ENCODE measurements around the gene IL5RA. TPM values are rescaled to one million over a fixed set of nuclear protein-coding genes. Genes with fewer than 3 reads are reported as not detected.

Gene IL5RA
- total RNA-seq, 5 donors from 2014 or later (not counting 1 experiment from before 2014, with no cell fraction given): 0.43 to 5.0 (median 0.73) TPM

DNA sequence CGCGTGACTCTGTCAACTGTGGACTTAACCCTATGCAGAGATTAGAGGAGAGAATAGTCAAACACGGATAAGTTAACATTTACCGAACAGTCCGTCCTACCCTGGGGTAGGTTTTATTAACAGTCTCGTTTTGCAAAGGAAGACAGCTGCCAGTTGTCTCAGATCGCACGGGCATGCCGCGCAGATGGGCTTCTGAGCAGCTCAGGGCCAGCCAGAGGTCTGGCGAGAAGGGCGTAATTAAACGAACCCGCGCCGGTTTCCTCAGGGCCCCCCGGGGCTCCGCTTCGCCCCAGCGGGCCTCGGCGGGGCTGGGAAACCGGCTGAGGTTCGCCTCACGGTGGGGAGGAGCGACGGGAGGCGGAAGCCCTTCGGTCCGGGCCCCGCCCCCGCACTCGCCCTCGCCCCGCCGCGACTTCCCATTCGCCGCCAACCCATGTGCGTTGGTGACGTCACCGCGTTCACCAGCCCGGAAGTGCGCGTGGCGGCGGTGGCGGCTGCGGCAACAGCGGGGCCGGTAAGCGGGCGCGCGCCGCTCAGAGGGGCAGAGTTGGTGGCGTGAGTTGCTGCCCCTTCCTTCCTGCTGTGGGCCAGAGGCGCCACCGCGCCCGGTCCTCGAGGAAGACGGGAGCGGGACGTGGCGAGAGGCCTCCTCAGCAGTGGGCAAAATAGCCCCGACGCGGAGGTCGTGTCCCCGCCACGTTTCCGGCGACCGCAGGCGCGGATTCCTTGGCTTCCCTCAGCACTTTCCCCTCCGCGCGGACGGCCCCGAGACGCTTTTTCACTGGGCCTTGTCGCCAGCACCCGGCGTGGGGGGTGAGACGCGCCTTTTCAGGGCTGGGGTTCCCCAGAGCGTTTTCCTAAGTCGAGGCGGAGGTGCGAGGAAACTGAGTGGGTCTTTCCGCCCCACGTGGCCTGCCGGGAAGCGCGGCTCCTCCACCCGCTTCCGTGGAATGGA lies 16.6 kb upstream of the IL5RA start, which contains the start of gene TRNT1:
TSS of gene TRNT1 (plus strand) at position 464 of the 955 bp plus-strand sequence. CDS start 2,101 bp downstream, outside the sequence.
- CTCF ChIA-PET: interaction anchor here in 1 of 2 donors (2.3 kb wide), 1 partner anchor 45 kb away, joined by 8 read pairs; no protein-coding TSS in a partner anchor
- peak within 1 kb of the TSS; percentile 93 to 96 (median 95) for H3K4me3 Mint-ChIP-seq
- Histone ChIP-seq H3K36me3 (ENCODE audit: control insufficient read depth in 2 of 2, extremely low read depth in 1 of 2, insufficient read depth in 1 of 2, low read length in 1 of 2) (peaks cover 0 to 25% of the 10 kb centered on the region in 2 donors), H3K9me3 (no peaks in the 10 kb centered on the region), H3K27ac (ENCODE audit: low read length) (peak within 1 kb of the TSS; percentile 96), H3K4me1 (ENCODE audit: control insufficient read depth in 1 of 2, extremely low read depth in 1 of 2, insufficient read depth in 2 of 2, low read length in 2 of 2) (peaks cover 8 to 36% of the 10 kb centered on the region in 2 experiments), H3K27me3 (replicated peaks in 1 of 2; ENCODE audit: control insufficient read depth in 2 of 2, extremely low read depth in 1 of 2, insufficient read depth in 2 of 2, low read length in 1 of 2) (no peaks in the 10 kb centered on the region), H3K4me3 (ENCODE audit: control insufficient read depth in 1 of 2, extremely low read depth in 1 of 2, low read length in 1 of 2) (peak within 1 kb of the TSS; percentile 84 to 96)
- no peaks in the 10 kb centered on the region for H3K27me3 Mint-ChIP-seq
- peaks cover 39 to 43% (median 41%) of the 10 kb centered on the region in 3 donors for H3K4me1 Mint-ChIP-seq
- peaks cover 20% of the 10 kb centered on the region for H3K36me3 Mint-ChIP-seq
- POLR2A ChIA-PET: interaction anchor here in 1 of 2 donors (1.0 kb wide), 1 partner anchor 43 kb away, joined by 3 read pairs; no protein-coding TSS in a partner anchor
- peak; percentile 87 to 99 (median 94) for DNase-seq
- WGBS (ENCODE audit: insufficient coverage): 1% methylated on average over 99 of the region's 100 CpGs
- peak; percentile 95 to 98 (median 96) for ATAC-seq (replicated peaks in 1 of 4)
- peak within 1 kb of the TSS; percentile 94 for H3K27ac Mint-ChIP-seq
- H3K9me3 Mint-ChIP-seq: no peaks in the 10 kb centered on the region

DNA sequence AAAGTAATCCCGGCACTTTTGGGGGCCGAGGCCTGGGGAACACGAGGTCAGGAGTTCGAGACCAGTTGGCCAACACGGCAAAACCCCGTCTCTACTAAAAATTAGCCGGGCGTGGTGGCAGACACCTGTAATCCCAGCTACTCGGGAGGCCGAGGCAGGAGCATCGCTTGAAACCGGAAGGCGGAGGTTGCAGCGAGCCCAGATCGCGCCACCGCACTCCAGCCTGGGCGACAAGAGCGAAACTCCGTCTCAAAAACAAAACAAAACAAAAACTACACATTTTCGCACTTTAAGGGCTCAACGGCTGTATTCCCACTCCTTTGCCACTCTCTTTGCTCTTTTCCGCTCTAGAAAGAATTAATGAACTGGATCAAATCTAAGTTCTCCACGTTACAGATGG lies 15.8 kb upstream of the IL5RA start:
- no peak for DNase-seq
- H3K9me3 ChIP-seq: no peaks in the 10 kb centered on the region
- no peaks in the 10 kb centered on the region for H3K27me3 ChIP-seq (replicated peaks in 1 of 2; ENCODE audit: control insufficient read depth in 2 of 2, extremely low read depth in 1 of 2, insufficient read depth in 2 of 2, low read length in 1 of 2)
- peak overlapping the region; percentile 95 for H3K27ac ChIP-seq (ENCODE audit: low read length)
- no peak for ATAC-seq (replicated peaks in 1 of 4)
- Mint-ChIP-seq H3K27ac (peak overlapping the region; percentile 90 to 94), H3K9me3 (no peaks in the 10 kb centered on the region), H3K4me3 (peak overlapping the region; percentile 93 to 96 (median 95)), H3K27me3 (no peaks in the 10 kb centered on the region), H3K36me3 (peaks cover 15% of the 10 kb centered on the region), H3K4me1 (peaks cover 39 to 43% (median 39%) of the 10 kb centered on the region in 3 donors)
- WGBS (ENCODE audit: insufficient coverage): 95% methylated on average over 21 of the region's 24 CpGs
- ChIA-PET POLR2A (interaction anchor here in 1 of 2 donors (1.0 kb wide), 1 partner anchor 44 kb away, joined by 3 read pairs; no protein-coding TSS in a partner anchor), CTCF (interaction anchor here in 1 of 2 donors (0.6 to 2.3 kb wide), 2 partner anchors 36 to 46 kb away, joined by 3 to 8 read pairs; no protein-coding TSS in a partner anchor)
- peaks cover 8 to 36% of the 10 kb centered on the region in 2 experiments for H3K4me1 ChIP-seq (ENCODE audit: control insufficient read depth in 1 of 2, extremely low read depth in 1 of 2, insufficient read depth in 2 of 2, low read length in 2 of 2)
- peaks cover 0 to 22% of the 10 kb centered on the region in 2 donors for H3K36me3 ChIP-seq (ENCODE audit: control insufficient read depth in 2 of 2, extremely low read depth in 1 of 2, insufficient read depth in 1 of 2, low read length in 1 of 2)
- H3K4me3 ChIP-seq (ENCODE audit: control insufficient read depth in 1 of 2, extremely low read depth in 1 of 2, low read length in 1 of 2): peak overlapping the region; percentile 70 to 96

DNA sequence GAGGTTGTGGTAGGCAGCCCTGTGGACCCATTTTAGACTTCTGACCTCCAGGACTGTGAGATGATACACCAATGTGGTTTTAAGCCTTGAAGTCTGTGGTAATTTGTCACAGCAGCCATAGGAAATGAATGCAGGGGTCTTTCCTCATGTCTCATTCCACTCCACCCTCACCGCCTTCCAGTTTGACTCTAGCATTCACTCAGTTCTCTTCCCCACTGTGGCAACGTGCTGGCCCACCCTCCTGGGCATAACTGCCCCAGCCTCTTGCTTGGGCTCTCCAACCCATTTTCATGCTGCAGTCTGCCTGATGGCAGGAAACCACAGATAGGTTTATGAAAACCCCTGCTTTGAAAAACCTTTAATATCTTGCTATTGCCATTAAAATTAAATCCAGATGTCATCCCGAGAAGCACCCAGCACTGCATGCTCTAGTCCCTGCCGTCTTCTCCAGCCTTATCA lies 9.2 kb upstream of the IL5RA start:
- Mint-ChIP-seq H3K4me3 (no peak overlapping the region), H3K9me3 (no peaks in the 10 kb centered on the region), H3K36me3 (no peaks in the 10 kb centered on the region), H3K27me3 (peaks cover 0 to 4% of the 10 kb centered on the region in 2 donors), H3K27ac (peak overlapping the region in 1 of 2 donors; percentile 62), H3K4me1 (peaks cover 0 to 4% (median 0%) of the 10 kb centered on the region in 3 donors)
- Histone ChIP-seq H3K27me3 (replicated peaks in 1 of 2; ENCODE audit: control insufficient read depth in 2 of 2, extremely low read depth in 1 of 2, insufficient read depth in 2 of 2, low read length in 1 of 2) (peaks cover 0 to 2% of the 10 kb centered on the region in 2 experiments), H3K27ac (ENCODE audit: low read length) (no peak overlapping the region), H3K4me3 (ENCODE audit: control insufficient read depth in 1 of 2, extremely low read depth in 1 of 2, low read length in 1 of 2) (no peak overlapping the region), H3K9me3 (no peaks in the 10 kb centered on the region), H3K4me1 (ENCODE audit: control insufficient read depth in 1 of 2, extremely low read depth in 1 of 2, insufficient read depth in 2 of 2, low read length in 2 of 2) (peaks cover 0 to 5% of the 10 kb centered on the region in 2 experiments), H3K36me3 (ENCODE audit: control insufficient read depth in 2 of 2, extremely low read depth in 1 of 2, insufficient read depth in 1 of 2, low read length in 1 of 2) (no peaks in the 10 kb centered on the region)
- ATAC-seq (replicated peaks in 1 of 4) (no peak), DNase-seq (no peak)
- POLR2A ChIA-PET: no interaction called here
- CTCF ChIA-PET: no interaction called here
- WGBS (ENCODE audit: insufficient coverage): 45% methylated on average over 3 of the region's 4 CpGs

DNA sequence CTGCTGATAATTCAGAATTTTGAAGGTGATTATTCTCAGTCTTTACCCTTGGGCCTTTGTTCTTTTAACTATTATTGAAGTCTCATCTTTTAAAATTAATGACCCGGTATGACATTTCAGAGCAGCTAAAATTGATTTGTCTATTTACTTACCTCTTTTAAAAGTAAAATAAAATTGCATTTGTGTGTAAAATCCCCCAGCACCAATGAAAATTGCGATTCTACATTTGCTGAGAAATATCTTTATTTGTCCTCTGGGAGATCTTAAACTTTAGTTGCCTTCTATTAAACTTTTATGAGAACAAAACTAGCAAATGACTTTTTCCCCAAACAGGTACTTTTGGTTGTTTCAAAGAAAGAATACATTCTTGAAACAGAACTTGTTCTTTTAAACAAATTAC lies 7.5 kb upstream of the IL5RA start:
- peaks cover 0 to 4% (median 0%) of the 10 kb centered on the region in 3 donors for H3K4me1 Mint-ChIP-seq
- WGBS (ENCODE audit: insufficient coverage): no CpG with 5 or more reads among the region's 2 CpGs
- no peaks in the 10 kb centered on the region for H3K9me3 Mint-ChIP-seq
- H3K9me3 ChIP-seq: no peaks in the 10 kb centered on the region
- CTCF ChIA-PET: no interaction called here
- no peak overlapping the region for H3K27ac ChIP-seq (ENCODE audit: low read length)
- no peaks in the 10 kb centered on the region for H3K36me3 ChIP-seq (ENCODE audit: control insufficient read depth in 2 of 2, extremely low read depth in 1 of 2, insufficient read depth in 1 of 2, low read length in 1 of 2)
- peaks cover 0 to 6% of the 10 kb centered on the region in 2 experiments for H3K27me3 ChIP-seq (replicated peaks in 1 of 2; ENCODE audit: control insufficient read depth in 2 of 2, extremely low read depth in 1 of 2, insufficient read depth in 2 of 2, low read length in 1 of 2)
- no peak overlapping the region for H3K4me3 ChIP-seq (ENCODE audit: control insufficient read depth in 1 of 2, extremely low read depth in 1 of 2, low read length in 1 of 2)
- no peak for ATAC-seq (replicated peaks in 1 of 4)
- no peaks in the 10 kb centered on the region for H3K36me3 Mint-ChIP-seq
- no peak overlapping the region for H3K27ac Mint-ChIP-seq
- no peak for DNase-seq
- POLR2A ChIA-PET: no interaction called here
- peaks cover 0 to 4% of the 10 kb centered on the region in 2 donors for H3K27me3 Mint-ChIP-seq
- H3K4me3 Mint-ChIP-seq: no peak overlapping the region
- peaks cover 0 to 5% of the 10 kb centered on the region in 2 experiments for H3K4me1 ChIP-seq (ENCODE audit: control insufficient read depth in 1 of 2, extremely low read depth in 1 of 2, insufficient read depth in 2 of 2, low read length in 2 of 2)

DNA sequence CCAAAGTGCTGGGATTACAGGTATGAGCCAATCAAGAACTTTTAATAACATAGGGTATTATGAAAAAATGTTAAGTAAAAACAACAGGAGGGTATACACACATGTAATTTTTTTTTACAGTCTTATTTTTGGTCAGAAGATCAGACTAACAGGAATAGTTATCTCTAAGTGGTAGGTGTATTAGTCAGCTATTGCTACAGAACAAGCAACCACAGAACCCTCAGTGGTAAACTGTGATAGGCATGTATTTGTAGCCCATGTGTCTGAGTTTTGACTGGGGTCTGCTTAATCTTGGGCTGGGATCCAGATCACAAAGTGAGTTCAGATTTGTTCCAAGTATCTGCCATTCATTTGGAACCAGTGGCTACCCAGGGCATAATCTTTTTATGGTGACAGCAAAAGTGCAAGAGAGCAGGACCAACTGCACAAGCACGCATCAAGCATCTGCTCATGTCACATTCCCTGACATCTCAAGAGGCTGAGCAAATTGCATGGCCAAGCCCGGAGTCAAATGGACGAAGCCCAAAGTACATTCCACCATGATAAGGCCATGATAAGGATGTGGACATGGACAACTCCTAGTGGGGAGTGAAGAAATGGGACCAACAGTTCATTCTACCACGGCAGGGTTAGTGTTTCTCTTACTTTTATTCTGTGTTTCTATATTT lies 3.0 kb upstream of the IL5RA start:
- Histone ChIP-seq H3K4me3 (ENCODE audit: control insufficient read depth in 1 of 2, extremely low read depth in 1 of 2, low read length in 1 of 2) (no peak overlapping the region), H3K4me1 (ENCODE audit: control insufficient read depth in 1 of 2, extremely low read depth in 1 of 2, insufficient read depth in 2 of 2, low read length in 2 of 2) (peaks cover 0 to 8% of the 10 kb centered on the region in 2 experiments), H3K36me3 (ENCODE audit: control insufficient read depth in 2 of 2, extremely low read depth in 1 of 2, insufficient read depth in 1 of 2, low read length in 1 of 2) (no peaks in the 10 kb centered on the region), H3K27ac (ENCODE audit: low read length) (no peak overlapping the region), H3K27me3 (replicated peaks in 1 of 2; ENCODE audit: control insufficient read depth in 2 of 2, extremely low read depth in 1 of 2, insufficient read depth in 2 of 2, low read length in 1 of 2) (peaks cover 0 to 6% of the 10 kb centered on the region in 2 experiments), H3K9me3 (no peaks in the 10 kb centered on the region)
- Mint-ChIP-seq H3K36me3 (no peaks in the 10 kb centered on the region), H3K4me3 (no peak overlapping the region), H3K9me3 (no peaks in the 10 kb centered on the region), H3K4me1 (peaks cover 6 to 25% (median 17%) of the 10 kb centered on the region in 3 donors), H3K27me3 (peaks cover 0 to 4% of the 10 kb centered on the region in 2 donors), H3K27ac (no peak overlapping the region)
- no CpG with 5 or more reads among the region's 4 CpGs for WGBS (ENCODE audit: insufficient coverage)
- DNase-seq: no peak
- ATAC-seq (replicated peaks in 1 of 4): no peak
- CTCF ChIA-PET: no interaction called here
- POLR2A ChIA-PET: no interaction called here
